Measurements from ENCODE around the gene UQCRC2. TPM values are rescaled to one million over a fixed set of nuclear protein-coding genes. Genes with fewer than 3 reads are reported as not detected.
A peak's percentile ranks its signal among the peaks of the same experiment; 100 is the strongest.

UQCRC2 gene
- total and polyA plus RNA-seq, 8 donors = 49.5 to 107 (median 93.7) TPM

DNA sequence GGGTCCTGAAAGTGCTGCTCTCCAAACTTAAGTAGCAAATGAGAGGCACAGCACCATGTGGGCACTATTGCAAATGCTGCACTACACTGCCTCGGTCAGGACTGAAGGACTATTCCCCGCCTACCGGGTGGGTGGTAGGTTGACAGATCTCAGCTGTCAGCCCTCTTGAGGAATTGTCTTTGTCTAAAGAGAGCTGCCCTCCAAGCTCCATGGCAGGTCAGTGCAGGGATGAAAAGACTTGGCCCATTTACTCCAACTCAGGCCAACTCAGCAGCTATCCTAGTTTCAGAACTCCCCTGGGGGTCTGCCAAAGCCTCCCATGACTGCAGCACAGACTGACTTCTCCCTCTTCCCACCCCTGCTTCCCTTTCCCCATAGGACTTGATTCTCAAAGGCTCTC, 51.2 kb downstream of the UQCRC2 start:
- Histone ChIP-seq H3K27ac (no peak overlapping the region), H3K4me1 (peaks cover 0 to 3% (median 0%) of the 10 kb centered on the region in 3 donors), H3K4me3 (no peak overlapping the region), H3K36me3 (no peaks in the 10 kb centered on the region), H3K27me3 (no peaks in the 10 kb centered on the region), H3K9me3 (no peaks in the 10 kb centered on the region)
- DNase-seq (no peak), ATAC-seq (no peak), FAIRE-seq (no peak)
- intact Hi-C loops (cut with DNase I) = loop anchor here in 2 of 3 donors (5.0 to 10.0 kb wide), 3 partner anchors 70 to 290 kb away; partner anchors contain the start of gene POLR3E (in 1 of the 2)
- no peak for TF ChIP-seq CTCF (IDR thresholded peaks at IDR 0.05)
- WGBS, 2 donors = 47 to 59% methylated on average over 3 of the region's 3 CpGs

DNA sequence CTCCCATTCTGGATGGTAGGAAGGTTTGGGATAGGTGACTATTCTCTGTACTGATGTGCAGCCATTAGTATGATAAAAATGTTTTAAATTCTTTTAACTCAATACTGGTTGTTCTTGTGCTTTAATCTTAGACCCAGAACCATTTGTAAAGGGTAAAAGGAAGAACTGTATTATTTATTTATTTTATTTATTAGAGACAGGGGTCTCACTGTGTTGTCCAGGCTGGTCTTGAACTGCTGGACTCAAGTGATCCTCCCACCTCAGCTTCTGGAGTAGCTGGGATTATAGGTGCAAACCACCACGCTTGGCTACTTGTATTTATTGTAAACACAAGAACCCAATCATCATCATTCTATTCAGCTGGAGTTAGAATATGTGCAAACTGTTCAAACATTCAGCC, 52.6 kb downstream of the UQCRC2 start:
- H3K4me3 ChIP-seq = no peak overlapping the region
- no peaks in the 10 kb centered on the region for H3K36me3 ChIP-seq
- FAIRE-seq = no peak
- H3K27ac ChIP-seq = no peak overlapping the region
- no peaks in the 10 kb centered on the region for H3K27me3 ChIP-seq
- intact Hi-C loops (cut with DNase I) = loop anchor here in 1 of 3 donors (5.0 to 10.0 kb wide), 3 partner anchors 69 to 289 kb away; partner anchors contain the start of genes POLR3E and VWA3A
- no peak for TF ChIP-seq CTCF (IDR thresholded peaks at IDR 0.05)
- no peak for ATAC-seq
- 75 to 84% methylated on average over 1 of the region's 1 CpG for WGBS, 2 donors
- no peaks in the 10 kb centered on the region for H3K9me3 ChIP-seq
- DNase-seq = no peak
- peaks cover 0 to 3% (median 0%) of the 10 kb centered on the region in 3 donors for H3K4me1 ChIP-seq

DNA sequence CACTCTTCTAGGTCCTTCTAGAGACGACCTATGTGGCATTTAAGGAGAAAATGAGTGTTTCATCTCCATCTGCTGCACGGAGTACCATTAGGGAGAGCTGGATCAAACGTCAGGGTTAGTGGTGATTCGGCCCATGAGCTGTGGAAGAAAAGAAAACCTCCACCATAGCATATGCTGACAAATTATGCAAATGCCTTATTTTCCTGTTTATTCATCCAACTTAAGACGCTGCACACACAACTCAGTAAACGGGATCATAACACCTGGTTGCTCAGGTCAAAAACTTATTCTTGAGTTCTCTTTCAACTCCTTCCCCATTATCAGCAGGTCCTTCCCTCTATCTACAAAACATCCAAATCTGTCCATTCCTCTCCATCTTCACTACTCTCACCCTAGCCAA, 53.5 kb downstream of the UQCRC2 start:
- TF ChIP-seq CTCF (IDR thresholded peaks at IDR 0.05) = no peak
- Histone ChIP-seq H3K27me3 (no peaks in the 10 kb centered on the region), H3K27ac (no peak overlapping the region), H3K9me3 (no peaks in the 10 kb centered on the region), H3K36me3 (no peaks in the 10 kb centered on the region), H3K4me1 (peaks cover 0 to 3% (median 0%) of the 10 kb centered on the region in 3 donors), H3K4me3 (no peak overlapping the region)
- WGBS, 2 donors = 63 to 66% methylated on average over 6 of the region's 6 CpGs
- DNase-seq = no peak
- no peak for ATAC-seq
- intact Hi-C loops (cut with DNase I) = loop anchor here in 1 of 3 donors (5.0 to 10.0 kb wide), 3 partner anchors 68 to 288 kb away; partner anchors contain the start of genes POLR3E and VWA3A
- no peak for FAIRE-seq

GRCh38 chr16:22007159-22007508, 54.0 kb downstream of the UQCRC2 start:
- intact Hi-C loops (cut with DNase I) = loop anchor here in 1 of 3 donors (5.0 to 10.0 kb wide), 3 partner anchors 68 to 288 kb away; partner anchors contain the start of genes POLR3E and VWA3A
- Histone ChIP-seq H3K4me1 (peaks cover 0 to 3% (median 0%) of the 10 kb centered on the region in 3 donors), H3K27me3 (no peaks in the 10 kb centered on the region), H3K27ac (peak overlapping the region in 2 of 4 donors; percentile 42 to 69), H3K9me3 (no peaks in the 10 kb centered on the region), H3K36me3 (no peaks in the 10 kb centered on the region), H3K4me3 (peak overlapping the region; percentile 89 to 99 (median 94))
- WGBS, 2 donors = 7 to 10% methylated on average over 8 of the region's 8 CpGs
- DNase-seq = no peak
- ATAC-seq = peak in 1 of 4 donors; percentile 3
- no peak for FAIRE-seq
- TF ChIP-seq CTCF (IDR thresholded peaks at IDR 0.05) = no peak

DNA sequence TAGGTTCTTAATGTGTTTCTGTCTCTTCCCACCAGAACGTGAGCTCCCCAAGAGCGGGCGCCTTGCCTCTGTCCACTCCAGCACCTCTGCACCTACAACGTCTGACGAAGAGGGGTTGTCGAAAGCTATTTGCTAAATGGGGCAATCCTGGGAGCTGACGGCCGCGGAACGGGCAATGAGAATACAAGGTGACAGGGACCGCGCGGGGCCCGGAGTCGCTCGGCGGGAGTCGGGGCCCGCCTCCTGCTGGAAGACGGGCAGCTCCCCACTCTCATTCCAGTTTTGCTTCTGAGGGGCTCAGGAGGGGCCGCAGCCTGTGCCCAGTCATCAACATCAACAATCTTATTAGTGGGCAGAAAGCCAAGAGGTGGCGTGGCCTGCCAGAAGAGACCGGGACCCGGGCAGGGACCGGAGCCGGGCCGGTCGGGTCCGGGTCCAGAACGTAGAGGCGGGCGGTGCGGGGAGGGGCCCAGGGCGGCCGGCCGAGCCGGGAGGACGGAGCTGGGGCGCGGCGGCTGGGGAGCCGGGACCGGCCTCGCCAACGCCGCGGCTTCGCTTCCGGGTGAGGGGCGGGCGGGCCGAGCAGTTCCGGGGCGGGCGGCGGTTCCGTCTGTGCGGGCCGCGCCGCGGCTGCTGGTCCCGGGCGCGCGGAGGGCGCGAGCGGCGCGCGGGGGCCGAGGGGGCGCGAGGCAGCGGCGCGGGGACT, 54.5 kb downstream of the UQCRC2 start, which contains the start of gene MOSMO:
Gene MOSMO (plus strand): TSS at position 603 of the 706 bp plus-strand sequence. CDS start 191 bp downstream, outside the sequence.
- WGBS, 2 donors = 0 to 1% methylated on average over 46 to 78 of the region's 78 CpGs
- no peaks in the 10 kb centered on the region for H3K27me3 ChIP-seq
- FAIRE-seq (no peak), ATAC-seq (peak; percentile 91 to 95 (median 93)), DNase-seq (peak; percentile 54 to 89 (median 72))
- peaks cover 0 to 3% (median 0%) of the 10 kb centered on the region in 3 donors for H3K4me1 ChIP-seq
- H3K27ac ChIP-seq = peak within 1 kb of the TSS; percentile 42 to 69 (median 63)
- peak within 1 kb of the TSS; percentile 89 to 99 (median 94) for H3K4me3 ChIP-seq
- H3K9me3 ChIP-seq = no peaks in the 10 kb centered on the region
- no peaks in the 10 kb centered on the region for H3K36me3 ChIP-seq
- intact Hi-C loops (cut with DNase I) = loop anchor here in 1 of 3 donors (5.0 to 10.0 kb wide), 3 partner anchors 67 to 287 kb away; partner anchors contain the start of genes POLR3E and VWA3A
- TF ChIP-seq CTCF (IDR thresholded peaks at IDR 0.05) = no peak
